A673 (cell line): Measurements from ENCODE around the gene SSR4.

ENCODE experiments used
- CTCF ChIP-seq: fragments of 300-800, 200-600 bp; sonication (generic); conservative IDR thresholded peaks from 2 replicates; pipeline ENCODE4 v1.5.1; 2017; ENCODE audit warnings: low read depth, mild to moderate bottlenecking, antibody characterized with exemption, low read length, moderate library complexity, mixed read lengths
- EZH2 ChIP-seq: fragments of 200-600 bp; sonication (generic); IDR thresholded peaks from 2 replicates; pipeline ENCODE4 v1.6.1; 2017; ENCODE audit warnings: borderline replicate concordance, low read depth, mild to moderate bottlenecking, mixed read lengths, antibody characterized with exemption, low read length; ENCODE audit not compliant: poor library complexity, severe bottlenecking

- TF ChIP-seq EZH2 (no peak), CTCF (no peak)
Observed at GRCh38 chrX:153765138-153766079, 29.1 kb upstream of the SSR4 start.
